Large intestine (tissue), 3 donors: ENCODE results near the gene PML. TPM values are rescaled to one million over a fixed set of nuclear protein-coding genes. Genes with fewer than 3 reads are reported as not detected.

ENCODE experiments used
- DNase-seq, 2 donors: peaks; one replicate each; pipeline versions ENCODE4 v3.0.0 to v3.0.0-alpha.2; 2013
- H3K27ac ChIP-seq: one replicate; pipeline ENCODE4 v1.5.1; 2013; ENCODE audit warnings: low read length
- H3K27me3 ChIP-seq: 2 replicates; pipeline ENCODE4 v1.6.1; 2013; ENCODE audit warnings: low read length; ENCODE audit not compliant: control insufficient read depth, insufficient read depth
- H3K36me3 ChIP-seq: 2 replicates; pipeline ENCODE4 v1.6.1; 2013; ENCODE audit warnings: low read length; ENCODE audit not compliant: control insufficient read depth, insufficient read depth
- H3K4me1 ChIP-seq: one replicate; pipeline ENCODE4 v1.6.1; 2013; ENCODE audit warnings: low read length; ENCODE audit not compliant: control insufficient read depth, insufficient read depth
- H3K4me3 ChIP-seq: one replicate; pipeline ENCODE4 v1.5.1; 2013; ENCODE audit warnings: low read length
- H3K9me3 ChIP-seq: one replicate; pipeline ENCODE4 v1.6.1; 2013; ENCODE audit warnings: mild to moderate bottlenecking, low read depth, low read length, moderate library complexity; ENCODE audit not compliant: control insufficient read depth
- whole genome bisulfite sequencing: methylation state at CpG from one replicate; pipeline ENCODE4 v1.1.5; 2013; ENCODE audit warnings: low lambda C conversion rate; ENCODE audit not compliant: insufficient coverage; 5-methylcytosine and 5-hydroxymethylcytosine counted together
- polyA plus RNA-seq: library from polyadenylated mRNA; unstranded; fragments of 120-200 nt; gene quantifications from one replicate; pipeline ENCODE4 v1.2.1, GENCODE V29; 2013

PML gene
- polyA plus RNA-seq, 1 donor: 28.3 TPM

- no peak overlapping the region for H3K27ac ChIP-seq
- WGBS: 71% methylated on average over 1 of the region's 5 CpGs
These were observed 13.4 kb downstream of the PML start for GRCh38 chr15:74007820-74008371.

GRCh38 chr15:74008901-74009300 is 14.4 kb downstream of the PML start:
- Histone ChIP-seq H3K9me3 (no peaks in the 10 kb centered on the region), H3K36me3 (peaks cover 18% of the 10 kb centered on the region), H3K4me3 (no peak overlapping the region), H3K4me1 (peaks cover 5% of the 10 kb centered on the region), H3K27me3 (no peaks in the 10 kb centered on the region), H3K27ac (no peak overlapping the region)
- WGBS: no CpG with 5 or more reads among the region's 3 CpGs
- no peak for DNase-seq

More at GRCh38 chr15:74007820-74008371, 13.4 kb downstream of the PML start:
- Histone ChIP-seq H3K4me1 (peaks cover 5% of the 10 kb centered on the region), H3K36me3 (peaks cover 19% of the 10 kb centered on the region), H3K4me3 (no peak overlapping the region), H3K27me3 (no peaks in the 10 kb centered on the region), H3K9me3 (no peaks in the 10 kb centered on the region)
- no peak for DNase-seq

GRCh38 chr15:74010929-74011540 is 16.5 kb downstream of the PML start:
- H3K4me3 ChIP-seq: no peak overlapping the region
- DNase-seq: peak in 1 of 2 donors; percentile 44

DNA sequence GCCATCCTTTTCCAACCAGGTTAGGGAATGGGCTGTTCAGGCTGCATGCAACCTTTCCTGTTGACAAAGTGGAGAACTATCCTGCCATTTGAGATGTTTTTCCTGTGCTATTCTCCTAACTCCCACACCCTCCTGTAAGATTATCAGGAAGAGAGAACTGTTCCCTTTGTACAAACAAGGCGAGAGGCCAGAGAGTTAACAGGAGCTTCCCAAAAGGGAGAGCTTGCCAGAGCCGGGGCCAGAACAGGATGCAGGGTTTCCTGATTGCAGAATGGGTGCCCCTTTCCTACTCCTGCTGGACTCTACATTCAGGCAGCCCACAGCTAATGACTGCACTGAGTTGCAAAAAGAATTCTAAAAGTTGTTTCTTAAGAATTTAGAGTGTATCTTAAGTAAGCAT is 17.1 kb downstream of the PML start:
- no peaks in the 10 kb centered on the region for H3K27me3 ChIP-seq
- no peak overlapping the region for H3K4me3 ChIP-seq
- peak in 1 of 2 donors; percentile 28 for DNase-seq
- no peak overlapping the region for H3K27ac ChIP-seq
- whole genome bisulfite sequencing: 40% methylated on average over 1 of the region's 2 CpGs
- H3K4me1 ChIP-seq: peaks cover 5% of the 10 kb centered on the region
- peaks cover 9% of the 10 kb centered on the region for H3K36me3 ChIP-seq
- no peaks in the 10 kb centered on the region for H3K9me3 ChIP-seq

More at GRCh38 chr15:74010929-74011540, 16.5 kb downstream of the PML start:
- Histone ChIP-seq H3K27me3 (no peaks in the 10 kb centered on the region), H3K4me1 (peaks cover 5% of the 10 kb centered on the region), H3K9me3 (no peaks in the 10 kb centered on the region), H3K27ac (no peak overlapping the region), H3K36me3 (peaks cover 9% of the 10 kb centered on the region)
- 33% methylated on average over 1 of the region's 2 CpGs for WGBS

GRCh38 chr15:74013374-74013894 is 18.9 kb downstream of the PML start:
- Histone ChIP-seq H3K4me3 (no peak overlapping the region), H3K9me3 (no peaks in the 10 kb centered on the region), H3K36me3 (peaks cover 7% of the 10 kb centered on the region), H3K27ac (no peak overlapping the region), H3K4me1 (peaks cover 5% of the 10 kb centered on the region), H3K27me3 (no peaks in the 10 kb centered on the region)
- DNase-seq: no peak
- WGBS: 90% methylated on average over 2 of the region's 2 CpGs

DNA sequence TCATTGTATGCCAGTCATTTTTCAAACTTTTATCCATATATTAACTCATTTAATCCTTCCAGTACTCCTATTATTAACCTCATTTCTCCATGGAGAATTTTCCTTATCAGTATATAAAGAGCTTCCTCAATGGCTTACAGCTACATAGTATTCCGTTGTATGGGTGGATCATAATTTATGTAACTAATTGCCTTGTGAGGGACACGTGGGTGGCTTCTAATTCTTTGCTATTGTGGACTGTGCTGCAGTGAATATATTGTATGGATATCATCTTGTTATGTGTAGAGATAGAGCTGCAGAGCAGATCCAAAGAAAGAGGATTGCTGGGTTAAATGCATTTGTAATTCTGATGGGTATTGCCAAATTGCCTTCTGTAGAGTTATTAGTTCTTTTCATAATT is 25.2 kb downstream of the PML start:
- no peaks in the 10 kb centered on the region for H3K27me3 ChIP-seq
- no peak overlapping the region for H3K4me3 ChIP-seq
- WGBS: no CpG with 5 or more reads among the region's 2 CpGs
- peaks cover 28% of the 10 kb centered on the region for H3K36me3 ChIP-seq
- H3K9me3 ChIP-seq: no peaks in the 10 kb centered on the region
- no peak overlapping the region for H3K27ac ChIP-seq
- no peak for DNase-seq
- no peaks in the 10 kb centered on the region for H3K4me1 ChIP-seq

GRCh38 chr15:74022706-74023470 is 28.4 kb downstream of the PML start:
- Histone ChIP-seq H3K36me3 (peaks cover 48% of the 10 kb centered on the region), H3K4me1 (no peaks in the 10 kb centered on the region), H3K27me3 (no peaks in the 10 kb centered on the region), H3K27ac (no peak overlapping the region), H3K4me3 (no peak overlapping the region), H3K9me3 (no peaks in the 10 kb centered on the region)
- no peak for DNase-seq
- 90% methylated on average over 10 of the region's 66 CpGs for WGBS

DNA sequence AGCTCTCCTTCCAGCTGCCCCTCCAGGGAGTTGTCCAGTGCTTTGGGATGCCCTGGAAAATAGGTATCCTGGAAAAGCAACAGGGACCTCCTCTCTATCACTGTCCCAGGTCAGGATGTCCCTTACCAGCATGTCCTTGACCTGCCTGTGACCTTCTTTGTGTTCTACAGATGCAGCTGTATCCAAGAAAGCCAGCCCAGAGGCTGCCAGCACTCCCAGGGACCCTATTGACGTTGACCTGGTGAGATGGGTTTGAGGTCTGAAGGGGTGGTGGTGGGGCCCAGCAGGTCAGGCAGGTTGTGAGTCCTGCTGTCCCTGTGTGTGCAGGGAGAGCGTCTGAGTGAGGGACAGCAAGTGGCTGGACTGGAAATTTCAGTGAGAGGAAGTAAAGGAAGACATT is 30.2 kb downstream of the PML start:
- WGBS: 100% methylated on average over 1 of the region's 2 CpGs
- H3K36me3 ChIP-seq: peaks cover 47% of the 10 kb centered on the region
- no peaks in the 10 kb centered on the region for H3K4me1 ChIP-seq

GRCh38 chr15:74025436-74025835 is 30.9 kb downstream of the PML start:
- no peaks in the 10 kb centered on the region for H3K27me3 ChIP-seq
- no peak overlapping the region for H3K27ac ChIP-seq
- WGBS: no CpG with 5 or more reads among the region's 5 CpGs
- DNase-seq: no peak
- H3K4me1 ChIP-seq: no peaks in the 10 kb centered on the region
- H3K36me3 ChIP-seq: peaks cover 47% of the 10 kb centered on the region
- no peak overlapping the region for H3K4me3 ChIP-seq
- no peaks in the 10 kb centered on the region for H3K9me3 ChIP-seq

More for the DNA sequence above, 30.2 kb downstream of the PML start:
- H3K4me3 ChIP-seq: no peak overlapping the region
- no peak overlapping the region for H3K27ac ChIP-seq
- H3K9me3 ChIP-seq: no peaks in the 10 kb centered on the region
- H3K27me3 ChIP-seq: no peaks in the 10 kb centered on the region
- DNase-seq: no peak

- no peak for DNase-seq
- Histone ChIP-seq H3K4me3 (no peak overlapping the region), H3K27ac (no peak overlapping the region), H3K9me3 (no peaks in the 10 kb centered on the region), H3K36me3 (peaks cover 54% of the 10 kb centered on the region), H3K27me3 (no peaks in the 10 kb centered on the region), H3K4me1 (no peaks in the 10 kb centered on the region)
- no CpG with 5 or more reads among the region's 3 CpGs for WGBS
These were observed 33.2 kb downstream of the PML start for GRCh38 chr15:74027688-74028087.
